HG03108 (cell line): ENCODE measurements around the gene MFAP2.

Experiments
- ATAC-seq: cut with Tn5 transposase; IDR thresholded peaks from one replicate; pipeline ENCODE4 v1.9.1; 2021; ENCODE audit warnings: moderate library complexity; ENCODE audit not compliant: unreplicated experiment

MFAP2 gene

DNA sequence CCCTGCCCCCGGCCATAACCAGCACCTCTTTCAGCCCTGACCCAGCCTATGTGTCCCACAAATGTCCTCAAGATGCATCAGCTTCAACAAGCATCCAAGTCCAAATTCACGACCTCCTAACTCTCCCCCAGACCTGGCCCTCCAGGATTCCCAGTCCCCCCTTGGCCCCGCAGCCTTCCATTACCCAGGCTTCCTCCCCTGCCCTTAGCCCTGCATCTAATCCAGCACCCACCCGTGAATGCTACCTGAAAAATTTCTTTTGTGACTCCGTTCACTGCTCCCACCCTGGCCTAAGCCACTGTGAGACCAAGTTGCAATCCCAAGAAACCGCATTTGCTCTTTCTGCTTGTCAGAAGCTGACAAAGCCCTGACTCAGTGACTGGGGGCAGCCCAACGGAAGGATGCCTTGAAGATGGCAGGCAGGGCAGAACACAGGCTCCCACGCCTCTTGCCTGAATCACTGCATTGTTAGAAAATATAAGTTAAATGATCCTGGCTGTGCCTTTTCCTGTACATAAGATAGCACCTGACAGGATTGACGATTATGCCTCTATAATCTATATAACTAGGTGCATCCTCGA is 939 bp upstream of the MFAP2 start:
- no peak for ATAC-seq

DNA sequence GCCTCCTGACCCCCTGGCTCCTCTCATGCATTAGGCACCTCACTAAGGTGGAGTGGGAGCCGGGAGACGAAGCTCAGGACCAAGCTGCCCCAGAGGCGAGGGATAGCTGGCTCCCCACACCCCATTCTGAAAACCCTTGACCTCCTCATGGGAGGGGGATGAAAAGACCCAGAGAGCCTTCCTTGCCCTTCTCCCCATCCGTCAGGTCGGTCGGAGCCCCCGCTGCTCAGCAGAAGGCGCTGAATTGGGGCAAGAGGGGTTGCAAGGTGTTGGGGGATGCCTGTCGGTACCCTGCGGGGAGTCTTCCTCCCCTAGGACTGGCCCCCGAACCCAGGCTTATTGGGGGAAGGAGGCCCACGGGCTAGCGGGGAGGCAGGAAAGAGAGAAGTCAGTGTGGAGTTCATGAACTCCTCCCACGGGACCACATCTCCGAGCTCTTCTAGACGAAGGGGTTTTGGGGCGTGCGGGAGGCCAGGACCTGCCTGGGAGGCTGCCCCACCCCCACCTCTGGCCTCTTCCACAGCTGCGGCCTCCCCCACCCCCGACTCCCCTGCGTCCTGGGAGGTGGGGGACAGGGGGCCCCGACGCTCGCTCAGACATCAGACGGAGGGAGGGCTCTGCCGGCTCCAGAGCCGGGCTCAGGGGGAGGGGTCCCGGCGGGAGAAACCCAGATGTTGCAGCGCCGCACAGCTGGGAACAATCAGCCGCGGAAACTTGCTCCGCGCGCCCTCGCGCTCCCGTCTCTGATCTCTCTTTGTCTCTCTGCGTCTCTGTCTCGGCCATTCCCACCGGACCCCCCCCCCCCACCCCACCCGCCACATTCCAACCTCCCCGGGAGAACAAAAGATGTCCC is 719 bp downstream of the MFAP2 start:
- ATAC-seq: no peak

DNA sequence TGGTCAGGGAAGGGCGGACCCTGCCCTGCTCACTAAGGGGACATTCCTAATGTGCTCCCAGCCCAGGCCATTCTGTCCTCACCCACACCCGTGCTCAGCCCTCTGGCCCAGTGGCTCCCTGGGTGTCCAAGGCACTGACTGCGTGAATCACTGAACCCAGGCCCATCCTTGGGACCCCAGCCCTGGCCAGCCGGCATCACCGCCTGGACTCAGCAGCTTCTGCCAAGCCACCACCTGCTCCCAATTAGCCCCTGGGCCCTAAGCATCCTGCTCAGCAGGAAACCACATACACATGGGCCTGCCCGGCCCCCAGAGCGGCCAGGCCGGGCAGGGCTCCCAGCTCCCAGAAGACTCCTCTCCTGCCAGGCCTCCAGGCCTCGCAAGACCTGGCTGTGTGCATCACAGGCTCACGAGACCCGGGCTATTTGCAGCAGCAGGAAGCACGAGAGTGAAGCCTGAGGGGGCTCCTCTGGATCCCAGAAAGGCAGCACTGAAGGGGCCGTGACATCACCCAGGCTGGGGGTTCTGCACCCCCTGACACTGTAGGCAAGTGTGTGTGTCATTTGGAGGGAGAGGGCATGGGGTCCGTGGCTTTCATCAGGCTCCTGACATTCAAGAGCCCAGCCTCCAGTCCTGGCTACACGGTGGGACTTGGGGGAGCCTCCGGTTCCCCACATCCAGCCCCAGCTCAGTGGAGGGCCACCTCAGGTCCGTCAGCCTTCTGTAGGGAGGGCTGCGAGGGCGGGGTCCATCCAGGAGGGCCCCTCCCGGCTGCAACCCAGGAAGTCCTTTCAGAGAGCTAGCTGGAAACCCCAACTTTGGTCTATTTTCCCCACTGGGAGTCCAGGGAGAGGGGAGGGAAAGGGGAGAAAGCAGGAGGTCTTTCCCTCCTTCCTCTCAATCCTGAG is 1.6 kb downstream of the MFAP2 start:
- ATAC-seq: no peak

DNA sequence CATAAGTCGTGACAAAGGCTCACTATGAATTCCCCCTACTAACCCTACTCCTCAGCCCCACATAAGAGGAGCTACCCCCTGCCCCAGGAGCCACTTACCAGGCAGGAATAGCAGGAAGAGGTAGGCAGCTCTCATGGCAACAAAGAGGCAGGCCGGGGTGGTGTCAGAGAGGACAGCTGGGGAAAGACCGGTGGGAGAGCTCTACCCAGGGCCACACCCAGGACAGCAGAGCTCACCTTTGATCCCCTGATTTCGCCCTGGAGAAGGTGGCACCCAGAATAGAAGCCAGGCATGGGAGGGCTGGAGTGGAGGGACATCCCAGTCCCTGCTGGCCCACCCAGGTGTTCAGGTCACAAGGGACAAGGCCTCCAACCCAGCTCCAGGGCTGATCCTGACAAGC is 2.3 kb downstream of the MFAP2 start:
- no peak for ATAC-seq

DNA sequence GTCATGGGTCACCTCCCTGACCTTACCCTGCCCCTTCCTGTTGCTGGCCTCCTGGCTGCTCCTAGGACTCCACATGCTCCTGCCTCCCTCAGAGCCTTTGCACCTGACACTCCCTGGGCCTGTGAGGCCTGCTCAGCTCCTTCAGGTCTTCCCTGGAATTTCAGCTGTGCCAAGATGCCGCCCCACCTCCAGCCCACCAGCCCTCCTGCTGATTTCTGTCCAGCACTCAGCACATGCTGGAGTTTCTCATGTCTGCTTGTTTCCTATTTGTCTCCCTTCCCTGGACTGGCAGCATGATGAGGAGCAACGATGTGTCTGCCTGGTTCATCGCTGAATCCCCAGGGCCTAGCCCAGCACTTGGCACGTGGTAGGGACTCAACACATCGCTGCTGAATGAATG is 3.0 kb downstream of the MFAP2 start:
- ATAC-seq: no peak

DNA sequence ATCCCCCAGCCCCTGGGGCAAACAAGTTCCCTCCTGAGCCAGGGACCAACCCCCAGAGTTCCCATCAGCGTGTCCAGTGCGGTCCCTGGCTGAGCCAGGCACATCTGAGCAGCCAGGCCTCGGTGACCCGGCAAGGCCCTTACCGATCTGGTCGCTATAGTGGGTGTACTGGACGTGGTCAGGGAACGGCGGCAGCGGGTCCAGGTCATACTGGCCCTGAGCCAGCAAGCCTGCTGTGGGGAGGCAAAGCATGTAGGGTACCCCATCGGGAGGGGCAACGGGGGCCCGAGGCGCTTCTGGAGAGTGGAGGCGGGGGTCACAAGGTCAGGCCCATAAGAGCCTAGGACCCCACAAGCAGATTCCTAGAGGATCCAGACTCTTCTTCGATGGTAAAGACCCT is 3.5 kb downstream of the MFAP2 start:
- ATAC-seq: no peak

DNA sequence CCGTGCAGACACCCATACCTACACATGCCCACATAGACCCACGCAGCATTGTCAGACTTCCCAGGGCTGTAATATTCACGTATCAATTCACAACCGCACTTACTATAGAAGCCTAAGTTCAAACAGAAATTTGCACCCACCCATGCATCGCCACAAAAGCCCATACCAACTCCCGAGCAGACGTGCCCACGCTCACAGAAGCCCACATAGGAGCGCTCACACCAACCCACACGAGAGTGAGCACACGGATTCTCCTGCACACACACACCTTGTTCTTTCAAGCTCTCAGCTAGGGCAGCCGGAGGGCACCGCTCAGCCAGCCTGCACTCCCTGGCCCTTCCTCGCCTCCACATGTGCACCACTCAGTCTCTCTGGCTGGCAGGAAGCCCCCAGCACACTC is 4.6 kb downstream of the MFAP2 start:
- no peak for ATAC-seq

DNA sequence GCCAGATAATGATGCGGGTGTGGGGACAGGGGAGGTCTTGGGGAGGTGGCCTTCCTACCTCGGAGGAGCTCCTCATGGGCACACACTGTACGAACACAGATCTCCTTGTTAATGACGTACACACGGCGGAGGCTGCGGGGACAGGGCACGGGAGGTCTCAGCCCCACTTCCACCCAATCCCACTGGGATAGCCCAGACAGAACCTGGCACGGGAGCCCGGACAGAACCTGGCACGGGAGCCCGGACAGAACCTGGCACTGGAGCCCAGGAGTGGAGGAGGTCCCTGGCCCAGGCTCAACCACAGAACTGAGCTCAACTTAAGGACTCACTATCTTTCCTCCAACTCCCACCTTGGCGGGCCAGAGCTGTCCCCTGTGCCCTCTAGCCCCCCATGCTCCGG is 5.2 kb downstream of the MFAP2 start:
- ATAC-seq: no peak

DNA sequence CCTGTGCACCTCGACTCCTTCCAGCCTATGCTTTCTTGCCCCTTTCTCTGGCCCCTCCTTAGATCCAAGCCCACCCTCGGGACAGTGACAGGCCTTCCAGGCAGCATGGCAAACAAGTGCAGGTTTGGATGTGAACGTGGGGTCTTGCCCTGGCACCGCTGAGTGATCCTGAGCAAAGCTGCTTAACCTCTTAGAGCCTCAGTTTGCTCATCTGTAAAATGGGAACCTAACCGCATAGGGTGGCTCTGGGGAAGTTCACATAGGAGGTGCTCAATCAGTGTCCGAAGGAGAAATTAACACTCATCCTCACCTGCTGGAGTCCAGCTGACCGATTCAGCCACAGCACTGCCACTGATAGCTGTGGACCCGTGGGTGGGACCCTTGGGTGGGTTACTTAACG is 7.2 kb downstream of the MFAP2 start:
- ATAC-seq: no peak

DNA sequence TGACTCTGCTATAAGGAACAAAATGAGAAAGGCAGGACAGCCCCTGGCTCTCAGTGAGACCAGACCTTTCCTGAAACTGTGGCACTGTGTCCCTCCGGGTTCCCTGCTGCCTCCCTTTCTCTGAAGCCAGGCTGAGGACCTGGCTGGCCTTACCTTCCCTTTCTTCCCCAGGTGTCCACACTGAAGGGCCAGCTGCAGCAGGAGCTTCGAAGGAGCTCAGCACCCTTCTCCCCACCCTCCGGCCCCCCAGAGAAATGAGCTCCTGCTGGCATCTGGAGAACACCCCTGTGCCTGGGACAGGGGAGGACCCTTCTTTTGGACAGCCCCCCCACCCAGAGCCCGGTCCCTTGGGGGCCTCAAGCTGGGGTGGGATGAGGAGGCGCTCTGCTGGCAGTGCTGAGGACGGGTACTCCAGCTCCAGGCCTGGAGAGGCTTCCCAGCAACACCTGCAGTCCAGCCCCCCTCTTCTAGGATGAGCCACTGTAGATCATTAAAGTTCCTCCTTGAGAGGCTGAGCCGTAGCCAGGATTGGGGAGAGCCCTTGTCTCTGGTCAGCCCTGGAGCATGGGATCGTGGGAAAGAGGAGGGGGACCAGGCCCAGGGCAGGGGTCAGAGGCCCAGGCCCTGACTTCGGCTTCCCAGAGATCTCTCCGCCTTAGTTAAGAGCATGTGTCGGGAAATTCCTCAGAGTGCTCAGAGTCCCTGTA is 8.1 kb downstream of the MFAP2 start:
- no peak for ATAC-seq

DNA sequence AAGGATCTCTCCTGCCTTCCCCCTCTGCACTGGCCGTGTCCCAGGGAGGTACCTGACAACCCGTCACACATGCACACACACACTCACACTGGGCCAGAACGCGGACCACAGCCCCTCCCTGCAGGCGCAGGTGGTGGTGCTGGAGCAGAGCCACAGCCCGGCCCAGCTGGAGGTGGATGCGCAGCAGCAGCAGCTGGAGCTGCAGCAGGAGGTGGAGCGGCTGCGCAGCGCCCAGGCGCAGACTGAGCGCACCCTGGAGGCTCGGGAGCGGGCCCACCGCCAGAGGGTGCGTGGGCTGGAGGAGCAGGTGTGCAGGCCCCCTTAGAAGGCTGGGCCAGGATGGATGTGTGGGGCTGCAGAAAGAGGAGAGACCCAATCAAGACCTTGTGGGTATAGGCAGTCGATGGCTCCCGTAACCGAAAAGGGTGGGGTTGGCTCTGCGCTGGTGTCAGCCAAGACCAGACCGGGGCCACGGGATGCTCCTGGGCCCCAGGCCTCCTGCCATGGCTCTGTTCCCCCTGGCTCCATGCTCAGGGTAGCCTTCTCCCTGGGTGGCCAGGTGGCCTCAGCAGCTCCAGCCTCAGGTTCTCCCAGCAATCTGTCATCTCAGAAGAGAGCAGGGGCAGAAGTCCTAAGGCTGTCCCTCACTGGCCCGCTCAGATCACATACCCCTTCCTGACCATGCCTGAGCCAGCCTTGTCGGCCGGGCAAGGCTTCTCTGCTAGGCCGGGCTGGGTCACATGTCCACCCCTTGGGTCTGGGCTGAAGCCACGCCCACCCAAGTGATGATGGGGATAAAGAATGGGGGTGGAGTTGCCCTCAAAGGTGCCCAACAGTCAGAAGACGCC is 8.9 kb downstream of the MFAP2 start:
- no peak for ATAC-seq

DNA sequence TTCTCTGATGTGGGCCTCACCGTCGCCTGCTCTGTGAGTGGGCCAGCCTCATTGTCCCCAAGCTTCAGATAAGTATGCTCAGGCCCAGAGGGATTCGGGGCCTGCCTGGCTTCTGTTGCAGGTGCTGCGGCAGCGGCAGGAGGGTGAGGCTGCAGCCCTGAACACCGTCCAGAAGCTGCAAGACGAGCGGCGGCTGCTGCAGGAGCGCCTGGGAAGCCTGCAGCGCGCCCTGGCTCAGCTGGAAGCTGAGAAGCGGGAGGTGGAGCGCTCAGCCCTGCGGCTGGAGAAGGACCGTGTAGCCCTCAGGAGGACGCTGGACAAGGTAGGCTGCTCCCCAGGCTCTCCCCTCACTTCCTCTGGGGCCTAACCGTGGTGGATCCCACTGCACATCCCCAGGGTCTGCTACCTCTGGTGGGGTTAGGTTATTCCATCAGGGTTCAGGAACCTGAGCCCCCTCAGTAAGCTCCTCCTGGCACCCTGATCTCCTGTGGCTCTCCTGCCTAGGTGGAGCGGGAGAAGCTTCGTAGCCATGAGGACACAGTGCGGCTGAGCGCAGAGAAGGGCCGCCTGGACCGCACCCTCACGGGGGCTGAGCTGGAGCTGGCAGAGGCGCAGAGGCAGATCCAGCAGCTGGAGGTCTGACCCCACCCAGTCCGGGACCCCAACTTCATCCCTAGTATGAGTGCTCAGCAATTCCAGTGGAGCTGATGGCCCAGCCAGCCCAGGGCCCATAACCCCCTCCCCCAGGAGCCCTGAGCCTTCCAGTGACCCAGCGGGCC is 10.1 kb downstream of the MFAP2 start:
- no peak for ATAC-seq

DNA sequence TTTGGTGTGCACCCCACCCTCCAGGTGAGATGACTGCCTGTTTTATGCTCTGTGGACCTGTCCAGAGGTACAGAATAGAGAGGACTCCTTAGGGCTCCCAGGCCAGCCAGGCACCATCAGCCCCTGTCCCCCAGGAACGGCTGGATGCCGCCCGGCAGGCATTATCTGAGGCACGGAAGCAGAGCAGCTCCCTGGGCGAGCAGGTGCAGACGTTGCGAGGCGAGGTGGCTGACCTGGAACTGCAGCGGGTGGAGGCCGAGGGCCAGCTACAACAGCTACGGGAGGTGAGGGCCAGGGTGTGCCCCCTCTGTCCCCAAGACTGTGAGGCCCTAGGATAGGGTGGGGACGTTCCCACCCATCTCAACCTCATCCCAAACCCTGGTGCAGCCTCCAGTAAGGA is 10.8 kb downstream of the MFAP2 start:
- ATAC-seq: no peak

DNA sequence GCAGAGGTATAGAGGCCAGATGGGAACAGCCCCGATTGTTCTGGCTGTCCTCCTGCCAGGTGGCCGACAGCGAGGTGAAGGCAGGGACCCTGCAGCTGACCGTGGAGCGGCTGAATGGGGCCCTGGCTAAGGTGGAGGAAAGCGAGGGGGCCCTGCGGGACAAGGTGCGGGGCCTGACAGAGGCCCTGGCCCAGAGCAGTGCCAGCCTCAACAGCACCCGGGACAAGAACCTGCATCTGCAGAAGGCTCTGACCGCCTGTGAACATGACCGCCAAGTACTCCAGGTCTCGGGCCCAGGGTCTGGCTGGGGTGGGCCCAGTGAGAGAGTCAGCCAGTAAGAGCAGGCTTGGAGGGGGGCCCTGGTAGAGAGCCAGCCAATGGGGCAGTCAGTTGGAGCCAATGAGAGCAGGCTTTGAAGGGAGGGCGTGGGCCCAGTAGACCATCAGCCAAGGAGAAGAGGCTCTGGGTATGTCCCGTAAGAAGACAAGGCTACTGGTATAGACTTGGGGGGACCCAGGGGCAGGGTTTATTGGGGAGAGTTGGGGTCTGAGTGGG is 11.3 kb downstream of the MFAP2 start:
- ATAC-seq: no peak

DNA sequence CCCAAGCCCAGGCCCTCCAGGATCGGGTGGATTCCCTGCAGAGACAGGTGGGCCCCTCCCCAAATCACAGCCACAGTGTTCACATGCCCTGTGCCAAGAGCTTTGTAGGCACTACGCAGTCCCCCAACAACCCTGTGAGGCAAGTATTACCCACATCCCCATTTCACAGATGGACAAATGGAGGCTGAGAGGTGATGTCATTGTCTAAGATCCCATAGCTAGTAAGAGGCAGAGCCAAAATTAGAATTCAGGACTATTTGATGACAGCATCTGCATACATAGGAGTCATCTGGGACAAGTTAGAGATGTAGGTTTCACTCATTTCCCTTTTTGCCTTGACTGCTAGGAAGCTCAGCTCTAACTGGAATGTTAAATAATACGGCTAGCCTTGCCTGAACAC is 12.0 kb downstream of the MFAP2 start:
- ATAC-seq: no peak

DNA sequence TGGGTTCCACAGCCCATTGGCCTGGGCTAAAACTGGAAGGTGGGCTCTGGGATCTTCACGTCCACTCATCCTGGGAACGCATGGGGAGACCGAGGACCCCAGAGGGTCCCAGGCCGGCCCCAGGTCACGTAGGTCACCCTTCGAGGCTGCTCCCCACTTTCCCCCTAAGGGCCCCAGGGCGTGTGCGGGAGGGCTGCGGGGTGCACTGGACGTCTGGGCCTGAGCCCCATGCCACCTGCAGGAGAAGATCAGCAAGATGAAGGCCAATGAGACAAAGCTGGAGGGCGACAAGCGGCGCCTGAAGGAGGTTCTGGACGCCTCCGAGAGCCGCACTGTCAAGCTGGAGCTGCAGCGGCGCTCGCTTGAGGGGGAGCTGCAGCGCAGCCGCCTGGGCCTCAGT is 12.5 kb downstream of the MFAP2 start:
- no peak for ATAC-seq

DNA sequence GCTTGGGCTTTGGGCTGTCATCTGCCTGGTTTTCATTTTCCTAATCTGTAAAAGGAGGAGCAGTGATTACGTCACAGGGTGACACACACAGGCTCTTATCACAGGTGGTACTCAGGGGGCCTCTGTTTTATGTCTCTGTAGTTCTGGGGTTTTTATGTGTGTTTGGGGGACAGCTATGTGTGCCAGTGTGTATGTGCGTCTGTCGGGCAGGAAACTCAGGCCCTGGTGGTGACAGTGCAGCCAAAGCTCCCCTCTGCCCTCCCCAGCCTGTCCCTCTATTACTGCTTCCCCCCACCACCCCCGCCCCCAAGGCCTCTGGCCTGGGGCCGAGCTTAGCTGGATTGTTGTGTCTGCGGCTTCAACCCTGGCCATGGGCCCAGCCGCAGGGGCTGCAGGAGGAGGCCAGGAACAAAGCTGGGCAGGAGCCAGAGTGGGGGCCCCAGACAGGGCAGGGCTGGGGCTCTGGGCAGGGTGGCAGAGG is 13.3 kb downstream of the MFAP2 start:
- no peak for ATAC-seq

DNA sequence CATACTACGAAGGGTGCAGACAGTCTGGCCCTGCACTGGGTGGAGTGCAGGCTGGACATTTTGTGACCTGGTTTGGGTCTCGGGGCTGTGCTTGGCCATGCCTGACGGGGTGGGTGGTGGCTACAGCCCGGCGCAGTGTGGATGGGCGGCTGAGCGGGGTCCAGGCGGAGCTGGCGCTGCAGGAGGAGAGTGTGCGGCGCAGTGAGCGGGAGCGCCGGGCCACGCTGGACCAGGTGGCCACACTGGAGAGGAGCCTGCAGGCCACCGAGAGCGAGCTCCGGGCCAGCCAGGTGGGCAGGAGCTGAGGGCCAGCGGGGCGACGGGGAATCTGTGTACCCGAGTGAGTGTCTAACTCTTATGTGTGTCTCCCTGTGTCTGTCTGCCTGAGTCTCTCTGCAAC is 14.1 kb downstream of the MFAP2 start:
- no peak for ATAC-seq

DNA sequence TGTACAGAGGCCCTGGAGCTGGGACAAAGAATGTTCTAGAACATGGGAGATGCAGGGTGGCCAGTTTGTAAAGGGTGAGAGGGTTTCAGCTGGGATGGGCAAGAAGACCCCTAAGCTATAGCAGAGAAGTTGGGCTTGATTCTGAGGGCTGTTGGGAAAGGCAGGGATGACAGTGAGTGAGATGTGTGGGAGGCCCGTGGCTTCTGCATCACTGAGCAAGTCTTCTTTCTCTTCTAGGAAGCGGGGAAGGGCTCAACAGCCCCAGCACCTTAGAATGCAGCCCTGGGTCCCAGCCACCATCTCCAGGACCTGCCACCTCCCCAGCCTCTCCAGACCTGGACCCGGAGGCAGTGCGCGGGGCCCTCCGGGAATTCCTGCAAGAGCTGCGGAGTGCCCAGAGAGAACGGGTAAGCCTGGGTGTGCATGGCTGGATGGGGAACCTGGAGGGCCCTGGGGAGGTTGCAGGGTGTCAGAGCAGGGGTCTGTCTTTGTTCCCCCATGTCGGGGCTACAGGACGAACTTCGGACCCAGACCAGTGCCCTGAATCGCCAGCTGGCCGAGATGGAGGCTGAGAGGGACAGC is 14.8 kb downstream of the MFAP2 start:
- no peak for ATAC-seq
